K562 (cell line): Measurements from ENCODE around the gene MGRN1. TPM values are rescaled to one million over a fixed set of nuclear protein-coding genes. Genes with fewer than 3 reads are reported as not detected.

Source experiments
- ATAC-seq: fragments of 200-7000 bp; cut with Tn5 transposase; 3 replicates; pipeline ENCODE4 v1.9.1; 2020; ENCODE audit warnings: moderate library complexity
- BruUV-seq: library from RNA; stranded (reverse); fragments of 400-500 nt; replicated peaks from 2 replicates; lab custom pipeline; 2021; lab: Mats Ljungman, UMichigan
- CTCF ChIA-PET: fragments of 300-600 bp; formaldehyde crosslinking; extraction: SDS; loops from one replicate; lab custom pipeline; 2021; ENCODE audit warnings: low intra/inter-chr PET ratio; lab: Yijun Ruan, JAX
- POLR2A ChIA-PET: fragments of 300-600, 350-650 bp; sonication (Branson Sonifier 250); formaldehyde crosslinking; extraction: SDS; loops from one replicate; lab custom pipeline; 2021; ENCODE audit warnings: antibody characterized with exemption, inconsistent platforms; lab: Yijun Ruan, JAX
- DNase-seq, 4 experiments: peaks; one replicate each; pipeline versions ENCODE4 v3.0.0 to v3.0.0-alpha.2; 2011 to 2018; ENCODE audit warnings: low spot score in 3 of 4, mixed read lengths in 3 of 4; ENCODE audit errors: extremely low read depth in 1 of 4
- FAIRE-seq: peaks from 2 replicates; lab custom pipeline; 2011; peaks lifted over from hg19 to GRCh38; lab: Jason Lieb, UNC
- H2AFZ ChIP-seq: 2 replicates; pipeline ENCODE4 v1.6.0; 2011; ENCODE audit warnings: low read depth, low read length, control low read depth, inconsistent platforms
- H3K27ac ChIP-seq: fragments of 200-600 bp; 3 replicates; pipeline ENCODE4 v1.8.0; 2011; ENCODE audit warnings: low read depth, mild to moderate bottlenecking, control low read depth, inconsistent platforms, low read length, moderate library complexity, mixed read lengths; ENCODE audit errors: extremely low read depth
- H3K27me3 ChIP-seq, 2 experiments: fragments of 300-600 bp in 1 of 2; 2 replicates in 1 of 2; 3 replicates in 1 of 2; pipeline versions ENCODE4 v1.6.0 to v1.8.0; 2011; ENCODE audit warnings: inconsistent platforms in 2 of 2, low read length in 2 of 2, mild to moderate bottlenecking in 1 of 2, mixed read lengths in 1 of 2, moderate library complexity in 1 of 2; ENCODE audit not compliant: control insufficient read depth in 2 of 2, insufficient read depth in 2 of 2
- H3K36me3 ChIP-seq: fragments of 300-600 bp; 3 replicates; pipeline ENCODE4 v1.8.0; 2011; ENCODE audit warnings: mild to moderate bottlenecking, low read length, inconsistent platforms; ENCODE audit not compliant: control insufficient read depth, insufficient read depth
- H3K4me1 ChIP-seq, 2 experiments: fragments of 200-600 bp in 1 of 2; replicated peaks in 1 of 2; 2 replicates in 1 of 2; 3 replicates in 1 of 2; pipeline versions ENCODE4 v1.5.1 to v1.8.0; 2011; ENCODE audit warnings: inconsistent platforms in 2 of 2, low read length in 2 of 2, mild to moderate bottlenecking in 1 of 2, mixed read lengths in 1 of 2, moderate library complexity in 1 of 2; ENCODE audit not compliant: control insufficient read depth in 2 of 2, insufficient read depth in 2 of 2
- H3K4me2 ChIP-seq: 2 replicates; pipeline ENCODE4 v1.6.1; 2011; ENCODE audit warnings: low read length, control low read depth, inconsistent platforms, mixed read lengths; ENCODE audit not compliant: insufficient read depth
- H3K4me3 ChIP-seq: fragments of 200-600 bp; sonication (generic), shearing (Covaris generic); 2 replicates; pipeline ENCODE4 v1.5.1; 2016; ENCODE audit warnings: control low read depth, inconsistent platforms
- H3K79me2 ChIP-seq: fragments of 200-600 bp; 3 replicates; pipeline ENCODE4 v1.8.0; 2011; ENCODE audit warnings: low read length, inconsistent platforms; ENCODE audit not compliant: control insufficient read depth, insufficient read depth
- H3K9ac ChIP-seq, 2 experiments: 2 replicates each; pipeline versions ENCODE4 v1.6.0 to v1.6.1; 2011; ENCODE audit warnings: low read depth in 2 of 2, low read length in 2 of 2, control low read depth in 1 of 2, inconsistent platforms in 1 of 2, mild to moderate bottlenecking in 1 of 2, mixed read lengths in 1 of 2; ENCODE audit not compliant: insufficient read depth in 1 of 2
- H3K9me1 ChIP-seq: one replicate; pipeline ENCODE4 v1.6.0; 2011; ENCODE audit warnings: inconsistent platforms, mild to moderate bottlenecking, low read length, moderate library complexity; ENCODE audit not compliant: control insufficient read depth, insufficient read depth
- H3K9me3 ChIP-seq: replicated peaks from 2 replicates; pipeline ENCODE4 v1.5.1; 2011; ENCODE audit warnings: low read depth, low read length, inconsistent platforms; ENCODE audit not compliant: control insufficient read depth, insufficient read depth
- H4K20me1 ChIP-seq: replicated peaks from 2 replicates; pipeline ENCODE4 v1.6.1; 2011; ENCODE audit warnings: low read length, inconsistent platforms, mixed read lengths; ENCODE audit not compliant: control insufficient read depth, insufficient read depth
- ARID2 ChIP-seq: fragments of 450-650 bp; IDR thresholded peaks from 2 replicates; pipeline ENCODE4 v1.6.1; 2017; ENCODE audit warnings: antibody characterized with exemption, mild to moderate bottlenecking
- CTCF ChIP-seq, 3 experiments: IDR thresholded peaks in 2 of 3; conservative IDR thresholded peaks in 1 of 3; 2 replicates each; pipeline ENCODE4 v1.5.1; 2011 to 2012; ENCODE audit warnings: low read length in 3 of 3, mild to moderate bottlenecking in 3 of 3, control low read depth in 2 of 3, improper control_type of control experiment in 1 of 3, inconsistent platforms in 1 of 3, low read depth in 1 of 3, mixed read lengths in 1 of 3, moderate library complexity in 1 of 3; ENCODE audit not compliant: insufficient read depth in 2 of 3
- IRF2 ChIP-seq: sonication (generic); formaldehyde crosslinking; IDR thresholded peaks from 2 replicates; pipeline ENCODE4 v1.8.1; 2022; ENCODE audit warnings: mild to moderate bottlenecking, missing genetic modification reagents
- KDM5B ChIP-seq: fragments of 200-600 bp; sonication (generic); IDR thresholded peaks from 2 replicates; pipeline ENCODE4 v1.6.1; 2012; ENCODE audit warnings: low read depth, mild to moderate bottlenecking, moderate library complexity, low read length, control low read depth, inconsistent platforms; ENCODE audit not compliant: insufficient replicate concordance
- MNT ChIP-seq, 2 experiments: fragments of 450-650 bp; conservative IDR thresholded peaks; 2 replicates each; pipeline ENCODE4 v1.6.1; 2017; ENCODE audit warnings: mild to moderate bottlenecking in 2 of 2, moderate library complexity in 2 of 2
- NFE2 ChIP-seq: IDR thresholded peaks from 2 replicates; pipeline ENCODE4 v1.6.1; 2014; ENCODE audit warnings: antibody characterized with exemption, low read depth
- THRA ChIP-seq: fragments of 450-650 bp; IDR thresholded peaks from 2 replicates; pipeline ENCODE4 v1.6.1; 2017; ENCODE audit warnings: mild to moderate bottlenecking, moderate library complexity
- ZNF551 ChIP-seq: fragments of 250-450 bp; sonication (Bioruptor Pico); IDR thresholded peaks from 2 replicates; pipeline ENCODE4 v1.5.0; 2021; ENCODE audit warnings: mild to moderate bottlenecking, moderate library complexity
- ZNF717 ChIP-seq: fragments of 250-450 bp; sonication (Bioruptor Pico); IDR thresholded peaks from 2 replicates; pipeline ENCODE4 v1.5.0; 2021
- WGBS: fragments of 100-300 bp; shearing (Covaris generic); methylation state at CpG from one replicate; pipeline ENCODE4 v1.1.6; 2016; ENCODE audit warnings: low coverage, mixed read lengths; ENCODE audit not compliant: insufficient coverage; ENCODE audit errors: missing lambda C conversion rate; 5-methylcytosine and 5-hydroxymethylcytosine counted together
- in situ Hi-C: fragments of 300-500 bp; cut with MboI; formaldehyde crosslinking; loops from 4 replicates; pipeline ENCODE4 v1.15.0; 2018; ENCODE audit warnings: inconsistent platforms, mixed read lengths
- intact Hi-C: fragments of 100-400 bp; cut with micrococcal nuclease; formaldehyde crosslinking; loops from 2 replicates; pipeline ENCODE4 v1.14.2; 2022
- polyA plus RNA-seq, 8 experiments: library from polyadenylated mRNA; depleted of rRNA in 4 of 8; stranded (reverse) in 5 of 8; unstranded in 3 of 8; fragments of >200 nt; fragmentation: Nextera tagmentation in 2 of 8; fragmentation: Illumina TruSeq in 1 of 8; extraction: Ambion mirVana in 2 of 8; extraction: Trizol in 1 of 8; gene quantifications; 2 replicates each; pipeline versions ENCODE4 v1.2.1 to v1.2.3, GENCODE V29; 2011 to 2014; ENCODE audit warnings: inconsistent platforms in 1 of 8, missing spikeins in 1 of 8
- total RNA-seq, 7 experiments: library from RNA; depleted of rRNA in 6 of 7; stranded (reverse); fragments of >200 nt in 6 of 7; fragmentation: Illumina TruSeq in 2 of 7; extraction: Trizol in 2 of 7; gene quantifications; 2 replicates each; pipeline versions ENCODE4 v1.2.1 to v1.2.3, GENCODE V29; 2011 to 2021; ENCODE audit warnings: low replicate concordance in 1 of 7

MGRN1 gene
- total and polyA plus RNA-seq, 9 of the 15 experiments (the other 6 are each of a cell fraction or from before 2014, with no cell fraction given) = 0.15 to 37.9 (median 6.0) TPM

DNA sequence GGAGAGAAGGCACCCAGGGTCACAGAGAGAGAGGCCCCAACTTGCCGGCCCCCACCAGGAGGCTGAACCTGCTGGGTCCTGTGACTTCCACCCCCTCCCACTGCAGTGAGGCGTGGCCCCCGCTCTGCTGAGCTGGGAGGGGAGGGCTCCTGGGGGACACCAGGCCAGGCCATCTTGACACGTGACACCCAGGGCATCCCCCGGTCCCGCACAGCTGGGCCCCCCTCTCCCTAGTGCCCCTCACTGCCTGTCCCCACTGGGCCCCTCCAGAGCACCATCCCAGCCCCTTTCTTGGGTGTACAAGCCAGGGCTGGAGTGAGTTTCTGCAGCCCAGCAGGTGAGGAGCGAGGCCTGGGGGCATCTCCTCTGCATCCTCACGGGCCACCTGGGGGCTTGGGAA, 22.3 kb upstream of the MGRN1 start:
- Histone ChIP-seq H3K9me3 (no peaks in the 10 kb centered on the region), H3K9me1 (no peaks in the 10 kb centered on the region), H3K27me3 (peaks cover 47 to 63% of the 10 kb centered on the region in 2 experiments), H4K20me1 (peaks cover 14% of the 10 kb centered on the region), H3K4me2 (no peak overlapping the region), H3K4me3 (no peak overlapping the region), H2AFZ (no peak overlapping the region), H3K79me2 (no peaks in the 10 kb centered on the region), H3K9ac (0 out of 4 replicates have a peak overlapping the region, but pooled peaks of 1 of the 2 experiments have one; percentile 45), H3K4me1 (peaks cover 3 to 20% of the 10 kb centered on the region in 2 experiments; a peak in 3 of 5 replicates), H3K36me3 (no peaks in the 10 kb centered on the region), H3K27ac (no peak overlapping the region)
- WGBS = 0% methylated on average over 5 of the region's 8 CpGs
- ChIA-PET CTCF (no interaction called here), POLR2A (interaction anchor here (0.6 to 0.8 kb wide), 2 partner anchors 23 to 78 kb away, joined by 3 read pairs; no protein-coding TSS in a partner anchor)
- no peak for ATAC-seq
- no peak for TF ChIP-seq MNT (conservative IDR thresholded peaks at IDR 0.05)
- intact Hi-C loops (no loop called here), in situ Hi-C loops (no loop called here)
- no TSS peak for BruUV-seq
- FAIRE-seq = no peak
- DNase-seq = no peak

DNA sequence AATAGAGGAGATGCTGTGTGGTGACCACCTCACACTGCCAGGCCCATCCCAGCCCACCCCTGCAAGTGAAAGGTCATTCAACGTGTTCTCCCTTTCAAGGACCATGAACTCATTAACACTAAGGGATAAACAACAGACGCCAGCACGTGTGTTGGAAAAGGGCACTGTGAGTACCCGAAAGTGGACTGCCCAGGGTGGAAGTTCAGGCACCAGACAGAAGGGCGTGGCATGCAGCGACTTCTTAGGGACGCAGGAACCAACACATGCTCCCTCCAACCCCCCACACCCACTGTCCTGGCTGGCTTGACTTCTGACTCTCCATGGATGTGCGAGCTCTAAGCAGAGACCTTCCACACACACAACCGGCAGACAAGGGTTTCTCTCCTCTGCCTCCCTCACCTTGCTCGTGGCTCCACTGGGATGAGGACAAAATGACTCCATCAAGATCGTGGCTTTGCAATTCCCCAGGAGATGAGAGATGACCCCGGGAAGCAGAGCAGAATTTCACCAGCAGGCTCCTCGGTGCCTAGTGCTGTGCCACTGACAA, 20.9 kb upstream of the MGRN1 start:
- Histone ChIP-seq H3K36me3 (peaks cover 12% of the 10 kb centered on the region; the same call in 1 of the 3 replicates), H3K9me1 (no peaks in the 10 kb centered on the region), H3K27ac (no peak overlapping the region), H3K9me3 (no peaks in the 10 kb centered on the region), H3K4me2 (no peak overlapping the region), H3K9ac (no peak overlapping the region), H3K79me2 (no peaks in the 10 kb centered on the region), H3K4me1 (peaks cover 3 to 29% of the 10 kb centered on the region in 2 experiments; a peak in 3 of 5 replicates), H3K27me3 (peaks cover 36 to 52% of the 10 kb centered on the region in 2 experiments), H4K20me1 (peaks cover 18% of the 10 kb centered on the region), H3K4me3 (no peak overlapping the region), H2AFZ (no peak overlapping the region)
- no TSS peak for BruUV-seq
- FAIRE-seq = no peak
- in situ Hi-C loops (no loop called here), intact Hi-C loops (no loop called here)
- ATAC-seq = 0 out of 3 replicates have a peak, but pooled peaks have one; percentile 4
- DNase-seq = no peak
- POLR2A ChIA-PET = no interaction called here
- CTCF ChIA-PET = interaction anchor here (0.6 kb wide), 1 partner anchor 58 kb away, joined by 3 read pairs; no protein-coding TSS in a partner anchor
- 3% methylated on average over 9 of the region's 13 CpGs for WGBS
- TF ChIP-seq NFE2 (no peak), ARID2 (no peak), ZNF717 (no peak), ZNF551 (CRISPR knock-in tag) (no peak), IRF2 (CRISPR knock-in tag) (no peak), CTCF (IDR thresholded peaks at IDR 0.05 in 2 of 3, conservative IDR thresholded peaks at IDR 0.05 in 1 of 3; ENCODE audit: insufficient read depth in 2 of 3, low read depth in 1 of 3, low read length in 3 of 3) (no peak), THRA (no peak), KDM5B (no peak)
